Cardiac septum (tissue), 1 donor: ENCODE measurements around the gene EPHA6. TPM values are rescaled to one million over a fixed set of nuclear protein-coding genes. Genes with fewer than 3 reads are reported as not detected.
"Not testable (repeated sequence)": the region's sequence is repeated elsewhere in the genome, so short reads cannot be mapped to it uniquely, and the experiment has no call there.

Source experiments
- DNase-seq: peaks from one replicate; pipeline ENCODE4 v3.0.0-alpha.2; 2020; ENCODE audit warnings: low spot score
- intact Hi-C: fragments of 100-400 bp; cut with DNase I; formaldehyde crosslinking; loops from one replicate; pipeline ENCODE4 v1.14.0; 2022
- total RNA-seq: library from RNA; stranded (reverse); fragmentation: NEBNext Ultra II Directional; extraction: Animal tissue kit (Norgen Biotek cat#: 25700); gene quantifications from one replicate; pipeline ENCODE4 v1.2.1, GENCODE V29; 2021
- donor health status: DM: no; HTN: no; CAD: no.

Gene EPHA6
- total RNA-seq, 1 donor from 2014 or later, result 0.24 TPM

DNA sequence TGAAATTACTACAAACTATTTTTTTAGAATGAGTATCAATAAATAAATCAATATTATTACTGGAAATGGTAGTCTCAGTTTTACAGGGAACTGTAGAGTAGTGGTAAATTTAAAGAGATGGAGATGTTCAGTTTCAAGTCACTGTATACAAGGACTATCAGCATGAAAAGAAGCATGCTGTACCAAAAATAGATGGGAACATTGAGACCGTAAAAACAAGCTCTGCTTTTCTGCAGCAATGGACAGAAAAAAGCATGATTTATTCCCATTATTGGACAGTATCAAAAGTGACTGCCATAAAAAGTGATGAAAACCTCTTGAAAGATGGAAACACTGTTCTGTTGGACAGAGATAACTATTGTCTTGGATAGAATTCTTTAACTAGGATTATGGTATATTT lies 187.2 kb downstream of the EPHA6 start:
- no peak for DNase-seq
- intact Hi-C loops, result no loop called here

DNA sequence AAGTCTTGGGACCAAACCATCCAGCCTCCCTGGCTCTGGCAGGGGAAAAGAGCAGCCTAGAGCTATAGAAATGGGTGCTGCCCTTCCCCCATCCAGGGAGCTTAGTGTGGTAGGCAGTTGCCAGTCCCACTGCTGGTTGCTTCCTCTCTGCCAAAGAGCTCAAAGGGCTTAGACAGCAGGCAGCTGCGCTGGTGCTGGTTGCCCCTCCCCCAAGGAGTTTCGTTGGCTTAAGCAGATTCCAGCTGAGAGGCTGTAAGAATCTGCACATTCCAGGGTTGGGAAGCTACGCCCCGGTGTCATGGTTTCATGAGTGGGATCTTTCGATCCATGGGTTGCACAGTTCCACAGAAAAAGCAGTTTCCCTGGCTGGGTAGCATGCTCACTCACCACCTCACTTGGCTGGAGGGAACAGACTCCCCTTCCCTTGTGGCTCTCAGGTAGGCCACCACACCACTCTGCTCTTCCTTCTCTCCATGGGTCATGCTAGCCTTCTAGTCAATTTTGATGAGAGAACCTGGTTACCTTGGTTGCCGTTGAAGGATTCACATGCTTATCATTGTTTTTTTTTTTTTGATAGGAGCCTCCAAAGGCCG lies 195.1 kb downstream of the EPHA6 start:
- no peak for DNase-seq
- intact Hi-C loops, result no loop called here

DNA sequence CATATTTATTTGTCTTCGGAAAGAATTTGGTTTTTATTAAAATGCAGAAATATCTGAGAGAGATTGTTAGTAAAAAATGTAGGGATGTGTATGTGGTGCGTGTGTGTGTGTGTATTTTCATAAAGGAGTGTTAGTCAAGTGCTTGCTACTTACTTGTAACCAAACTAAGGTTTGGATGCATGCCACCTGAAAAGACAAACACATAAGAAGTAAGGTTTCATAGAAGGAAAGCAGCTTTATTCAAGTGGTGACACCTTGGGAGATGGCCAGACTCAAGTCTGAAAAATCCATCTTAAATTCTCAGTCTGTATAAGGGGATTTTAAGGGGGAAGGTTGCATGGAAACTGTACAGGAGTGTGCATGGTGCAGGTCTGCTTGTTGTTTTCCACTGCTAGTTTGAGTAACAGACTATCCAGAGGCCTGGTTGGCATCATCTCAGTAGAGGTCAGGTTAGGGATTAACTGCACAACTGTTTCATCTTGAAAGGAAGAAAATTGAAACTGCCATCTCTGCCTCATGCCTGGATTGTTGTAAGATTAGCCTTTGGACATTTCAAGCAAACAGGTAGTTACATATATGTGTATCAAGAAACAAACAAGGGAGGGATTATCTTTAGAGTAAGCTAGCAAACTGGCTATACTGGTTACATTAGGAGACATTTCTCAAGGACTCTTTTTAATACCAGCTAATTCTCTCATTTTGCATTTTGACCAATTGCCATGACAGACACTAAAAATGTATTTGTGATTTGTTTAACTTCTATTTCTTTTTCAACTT lies 196.7 kb downstream of the EPHA6 start:
- no peak for DNase-seq
- intact Hi-C loops, result no loop called here

DNA sequence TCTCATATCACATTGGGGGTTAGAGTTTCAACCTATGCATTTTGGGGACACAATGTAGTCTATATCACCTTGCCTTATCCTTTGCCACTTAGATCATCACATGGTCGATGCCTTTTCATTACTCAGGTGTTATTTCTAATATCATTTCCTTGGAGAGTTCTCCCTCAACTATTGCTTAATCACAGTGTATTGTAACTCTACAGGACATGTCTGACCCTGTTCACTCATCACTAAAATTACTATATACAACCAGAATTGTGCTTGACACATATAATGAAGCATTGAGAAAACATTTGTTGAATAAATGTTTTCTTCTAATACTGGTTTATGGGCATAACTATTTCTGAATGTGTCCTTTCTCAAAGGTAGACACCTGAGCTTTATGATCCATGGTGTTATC lies 207.4 kb downstream of the EPHA6 start:
- no peak for DNase-seq
- intact Hi-C loops, result no loop called here

DNA sequence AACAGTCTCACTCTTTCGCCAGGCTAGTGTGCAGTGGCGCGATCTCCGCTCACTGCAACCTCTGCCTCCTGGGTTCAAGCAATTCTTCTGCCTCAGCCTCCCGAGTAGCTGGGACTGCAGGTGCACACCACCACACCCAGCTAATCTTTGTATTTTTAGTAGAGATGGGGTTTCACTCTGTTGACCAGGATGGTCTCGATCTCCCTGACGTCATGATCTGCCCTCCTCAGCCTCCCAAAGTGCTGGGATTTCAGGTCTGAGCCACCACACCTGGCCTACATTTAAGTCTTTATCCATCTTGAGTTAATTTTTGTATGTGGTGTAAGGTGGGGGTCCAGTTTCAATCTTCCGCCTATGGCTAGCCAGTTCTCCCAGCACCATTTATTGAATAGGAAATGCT lies 211.2 kb downstream of the EPHA6 start:
- DNase-seq, intact Hi-C loops: not testable (repeated sequence)

DNA sequence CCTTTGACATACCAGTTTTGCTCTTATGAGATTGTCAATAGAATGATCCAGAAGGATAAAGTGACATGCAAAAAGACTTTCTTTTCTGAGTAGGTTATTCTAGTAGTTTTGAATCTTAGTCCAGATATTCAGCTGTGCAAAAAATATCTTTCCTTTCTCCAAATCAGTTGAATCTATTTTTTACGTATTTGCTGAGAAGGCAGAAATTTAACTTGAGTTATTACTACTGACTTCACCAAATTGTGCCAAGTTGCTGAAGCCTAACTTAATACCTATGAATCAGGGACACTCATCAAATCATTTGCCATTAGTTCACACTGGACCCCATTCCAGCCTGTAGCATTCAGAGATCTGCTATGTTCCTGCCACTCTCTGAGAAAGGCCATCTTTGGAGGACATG lies 215.6 kb downstream of the EPHA6 start:
- no peak for DNase-seq
- intact Hi-C loops, result no loop called here

DNA sequence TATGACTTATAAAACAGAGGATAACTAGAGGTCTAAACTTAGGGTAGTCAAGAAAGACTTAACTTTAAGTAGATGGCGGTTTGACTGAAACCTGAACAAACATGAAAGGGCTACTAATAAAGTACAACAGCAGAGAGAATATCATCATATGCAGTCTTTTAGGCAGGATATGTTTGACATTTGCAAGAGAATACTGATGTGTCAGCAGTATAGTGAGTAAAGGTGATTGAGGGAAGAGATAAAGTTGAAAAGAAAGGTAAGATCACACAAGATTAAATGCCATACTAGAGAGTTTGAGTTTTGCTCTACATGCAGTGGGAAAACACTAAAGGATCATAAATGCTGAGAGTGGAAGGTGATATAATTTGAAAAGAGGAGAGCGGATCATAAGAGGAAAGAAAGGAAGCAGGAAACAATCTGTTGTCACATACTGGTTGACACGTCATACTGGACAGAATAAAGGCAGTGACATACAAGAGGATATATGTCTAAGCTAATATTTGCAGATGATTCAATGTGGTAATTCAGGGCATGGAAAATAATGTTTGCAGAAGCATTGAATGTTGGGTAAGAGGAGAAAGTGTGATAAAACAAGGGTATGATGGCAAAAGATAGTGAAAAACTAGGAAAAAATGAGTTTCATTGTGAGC lies 223.0 kb downstream of the EPHA6 start:
- DNase-seq, result no peak
- intact Hi-C loops, result no loop called here

DNA sequence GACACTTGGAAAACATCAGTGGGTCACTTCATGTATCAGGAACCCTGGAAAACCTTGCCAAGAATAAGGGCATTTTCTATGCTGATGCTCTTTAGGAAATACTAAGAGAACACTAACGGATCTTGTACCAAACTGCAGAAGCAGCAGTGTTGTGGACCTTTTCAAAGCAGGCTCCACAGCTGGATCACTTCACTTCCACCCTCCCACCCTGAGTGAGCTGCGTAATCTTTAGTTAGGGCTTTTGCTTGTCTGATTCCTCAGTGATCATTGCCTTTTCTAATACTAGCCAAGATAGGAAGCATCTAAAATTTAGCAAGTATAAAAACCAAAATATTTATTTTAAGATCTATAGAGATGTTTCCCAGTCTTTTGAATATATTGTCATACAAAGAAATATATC lies 229.0 kb downstream of the EPHA6 start:
- DNase-seq, result no peak
- intact Hi-C loops, result no loop called here

DNA sequence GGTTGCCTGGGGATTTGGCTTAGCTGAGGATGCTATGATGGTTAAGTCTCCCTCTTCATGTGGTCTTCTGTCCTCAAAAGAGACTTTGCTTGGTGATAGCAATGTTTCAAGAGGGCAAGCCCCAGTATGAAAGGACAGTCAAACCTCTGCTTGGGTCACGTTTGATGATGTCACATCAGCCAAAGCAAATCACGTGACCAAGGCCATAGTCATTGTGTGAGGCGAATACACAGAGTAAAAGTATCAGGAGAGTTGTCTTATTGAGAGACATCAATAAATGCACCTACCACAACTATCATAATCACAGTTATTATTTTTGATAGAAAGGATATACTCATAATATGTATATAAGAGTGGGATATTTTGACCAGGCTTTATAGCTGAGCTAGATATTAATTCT lies 243.0 kb downstream of the EPHA6 start:
- no peak for DNase-seq
- intact Hi-C loops, result no loop called here

DNA sequence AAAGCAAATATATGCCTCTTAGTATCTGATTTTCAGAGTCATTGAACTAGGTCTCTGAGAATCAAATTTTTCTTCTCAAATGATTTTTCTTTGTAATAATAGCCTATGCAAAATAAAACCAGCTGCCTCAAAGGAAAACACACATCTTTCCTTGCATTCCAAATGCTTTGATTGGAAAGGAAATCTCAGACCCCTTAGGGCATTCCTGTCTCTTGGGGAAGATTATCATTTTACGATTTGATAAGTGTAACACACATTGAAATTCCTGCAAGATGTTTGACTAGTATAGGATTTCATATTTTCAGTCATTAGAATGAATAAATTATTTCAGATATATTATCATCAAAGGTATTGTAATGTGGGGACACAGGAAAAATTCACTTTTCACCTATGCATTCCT lies 244.8 kb downstream of the EPHA6 start:
- intact Hi-C loops, result no loop called here
- no peak for DNase-seq

DNA sequence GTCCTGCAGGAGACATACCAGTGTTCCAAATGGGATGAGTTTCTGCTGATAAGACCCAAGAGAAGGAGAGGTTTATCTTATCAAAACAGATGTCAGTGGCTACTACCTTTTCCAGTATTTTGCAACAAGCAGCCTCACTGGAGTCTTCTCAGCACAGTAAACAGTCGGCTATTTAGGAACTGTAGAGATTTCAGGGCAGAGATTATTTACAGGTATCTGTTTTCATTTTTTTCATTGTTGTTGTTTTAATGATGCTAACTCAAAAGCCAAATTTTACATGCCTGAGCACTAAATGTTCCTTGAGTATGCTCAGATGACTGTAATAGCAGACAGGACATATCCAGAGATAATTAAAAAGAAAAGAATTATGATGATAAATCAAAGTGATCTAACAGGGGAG lies 252.1 kb downstream of the EPHA6 start:
- intact Hi-C loops, result no loop called here
- DNase-seq, result no peak

DNA sequence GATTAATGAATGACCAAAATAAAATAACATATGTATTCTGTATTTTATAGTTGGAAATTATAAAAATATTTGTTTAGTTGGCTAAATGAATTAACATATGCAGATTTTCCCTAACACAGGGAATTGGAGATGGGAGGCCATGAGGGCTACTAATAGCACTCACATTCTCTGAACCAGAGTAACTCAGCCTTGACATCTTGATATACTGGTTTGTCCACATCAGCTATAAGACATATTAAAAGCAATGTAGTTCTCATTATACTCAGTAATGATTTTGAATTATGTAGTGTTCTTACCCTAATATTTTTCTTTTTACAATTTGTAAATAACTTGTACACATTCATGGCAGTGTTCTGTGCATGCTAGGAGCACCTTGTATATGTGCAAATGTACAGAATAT lies 255.9 kb downstream of the EPHA6 start:
- intact Hi-C loops, result no loop called here
- no peak for DNase-seq

DNA sequence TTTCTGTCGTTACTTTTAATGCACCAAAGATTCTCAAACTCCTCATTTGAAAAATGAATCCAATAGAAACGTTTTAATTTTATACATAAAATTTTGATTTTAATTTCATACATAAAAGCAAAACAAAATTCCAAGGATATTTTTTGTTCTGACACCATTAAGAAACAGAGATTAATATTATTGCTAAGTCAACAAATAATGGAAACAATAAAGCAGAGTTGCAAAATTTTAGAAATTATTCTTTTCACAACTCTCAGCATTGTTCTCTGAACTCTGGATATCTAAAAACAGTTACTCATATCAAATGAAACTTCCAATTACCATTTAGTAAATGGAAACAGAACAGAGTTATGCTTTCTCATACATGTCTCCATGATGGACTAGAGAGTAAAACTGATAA lies 260.2 kb downstream of the EPHA6 start:
- no peak for DNase-seq
- intact Hi-C loops, result no loop called here

DNA sequence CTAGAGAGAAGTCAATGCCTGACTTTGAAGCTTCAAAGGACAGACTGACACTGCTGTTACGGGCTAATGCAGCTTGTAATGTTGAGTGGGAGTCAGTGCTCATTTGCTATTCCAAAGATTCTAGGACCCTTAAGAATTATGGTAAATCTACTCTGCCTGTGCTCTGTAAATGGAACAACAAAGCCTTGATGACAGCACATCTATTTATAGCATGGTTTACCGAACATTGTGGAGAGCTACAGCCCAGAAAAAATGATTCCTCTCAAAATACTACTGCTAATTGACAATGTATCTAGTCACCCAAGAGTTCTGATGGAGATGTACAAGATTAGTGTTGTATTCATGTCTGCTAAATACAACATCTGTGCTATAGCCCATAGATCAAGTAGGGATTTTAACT lies 262.3 kb downstream of the EPHA6 start:
- intact Hi-C loops, result no loop called here

DNA sequence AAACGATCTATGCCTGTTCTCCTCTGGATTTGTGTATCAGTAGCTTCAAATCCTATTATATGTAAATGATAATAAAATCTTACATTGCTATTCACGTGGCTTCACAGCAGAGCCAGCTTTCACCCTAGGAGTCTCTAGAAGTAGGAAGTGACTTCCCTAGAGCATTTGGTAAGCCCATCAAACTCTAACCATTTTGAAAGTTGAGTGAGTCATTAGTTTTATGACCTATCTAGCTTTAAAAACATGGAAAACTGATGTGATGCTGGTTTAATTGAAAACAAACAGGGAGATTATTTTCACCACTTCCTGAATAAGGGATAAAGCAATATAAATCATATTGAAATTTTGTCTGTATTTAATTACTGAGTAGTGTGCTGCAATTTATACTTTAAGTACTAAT lies 275.2 kb downstream of the EPHA6 start:
- DNase-seq, result no peak
- intact Hi-C loops, result no loop called here

More for the DNA sequence above, 262.3 kb downstream of the EPHA6 start:
- DNase-seq, result no peak

DNA sequence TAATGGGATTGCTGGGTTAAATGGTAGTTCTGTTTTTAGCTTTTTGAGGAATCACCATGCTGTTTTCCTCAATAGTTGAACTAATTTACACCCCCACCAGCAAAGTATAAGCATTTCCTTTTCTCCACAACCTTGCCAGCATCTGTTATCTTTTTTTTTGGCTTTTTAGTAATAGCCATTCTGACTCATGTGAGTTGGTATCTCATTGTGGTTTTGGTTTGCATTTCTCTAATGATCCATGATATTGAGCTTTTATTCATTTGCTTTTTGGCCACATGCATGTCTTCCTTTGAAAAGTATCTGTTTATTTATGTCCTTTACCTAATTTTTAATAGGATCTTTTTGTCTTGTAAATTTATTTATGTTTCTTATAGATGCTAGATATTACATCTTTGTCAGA lies 288.2 kb downstream of the EPHA6 start:
- no peak for DNase-seq
- intact Hi-C loops, result no loop called here

DNA sequence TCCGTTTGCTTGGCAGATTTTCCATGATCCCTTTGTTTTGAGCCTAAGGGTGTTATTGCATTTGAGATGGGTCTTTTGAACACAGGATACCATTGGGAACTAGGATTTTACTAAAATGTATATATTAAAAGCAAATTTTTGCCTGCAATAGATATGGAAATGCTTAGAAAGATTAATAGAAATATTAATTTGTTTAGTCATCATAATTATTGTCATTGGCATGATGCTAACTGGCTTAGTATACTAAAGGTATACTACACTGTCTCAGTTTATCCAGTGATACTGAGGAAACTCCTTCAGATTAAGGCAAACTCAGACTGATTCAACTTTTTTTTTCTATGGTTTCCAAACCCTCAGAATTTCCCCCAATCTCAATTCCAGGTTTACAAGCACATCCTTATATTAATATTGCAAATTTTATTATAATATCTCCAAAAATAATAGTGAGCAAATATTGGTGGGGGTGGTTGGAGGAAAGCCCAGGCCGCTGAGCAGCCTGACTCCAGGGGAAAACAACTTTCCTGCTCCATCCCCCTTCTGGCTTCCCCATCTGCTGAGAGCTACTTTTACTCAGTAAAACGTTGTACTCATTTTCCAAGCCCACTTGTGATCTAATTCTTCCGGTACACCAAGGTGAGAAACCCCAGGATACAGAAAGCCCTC lies 291.7 kb downstream of the EPHA6 start:
- DNase-seq, result no peak
- intact Hi-C loops, result no loop called here

DNA sequence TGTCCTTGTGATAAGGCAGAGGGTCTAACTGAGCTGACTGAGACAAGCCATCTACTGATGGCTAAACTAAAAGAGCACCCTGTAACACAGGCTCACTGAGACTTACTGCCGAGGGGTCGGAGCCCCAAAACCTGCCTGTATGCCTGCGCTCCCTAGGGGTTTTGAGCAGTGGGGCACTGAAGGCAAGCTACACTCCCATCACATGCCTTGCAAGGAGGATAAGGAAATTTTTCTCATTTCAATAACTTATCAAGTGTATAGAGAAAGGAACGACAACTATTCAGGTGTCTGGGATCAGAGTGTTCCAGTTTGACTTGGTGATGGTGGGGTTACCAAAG lies 292.2 kb downstream of the EPHA6 start:
- DNase-seq, result no peak
- intact Hi-C loops, result no loop called here

DNA sequence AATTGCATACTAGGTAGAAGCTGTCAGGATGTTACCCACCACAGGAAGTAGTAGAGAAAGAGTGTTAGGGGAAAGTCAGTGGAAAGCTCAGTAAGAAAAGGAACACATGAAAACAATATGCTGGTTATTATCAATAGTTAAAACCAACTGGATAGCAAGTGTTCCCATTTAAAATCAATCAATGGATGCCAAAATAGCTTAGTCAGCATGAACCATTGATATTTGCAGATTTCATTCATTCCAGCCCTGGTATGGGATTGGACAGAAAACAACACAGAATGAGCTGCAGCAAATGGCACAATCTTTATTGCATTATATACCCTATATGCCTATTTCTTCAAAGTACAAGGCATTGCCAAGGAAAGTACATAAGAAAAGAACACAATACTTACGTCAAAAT lies 293.7 kb downstream of the EPHA6 start:
- DNase-seq, result no peak
- intact Hi-C loops, result no loop called here

DNA sequence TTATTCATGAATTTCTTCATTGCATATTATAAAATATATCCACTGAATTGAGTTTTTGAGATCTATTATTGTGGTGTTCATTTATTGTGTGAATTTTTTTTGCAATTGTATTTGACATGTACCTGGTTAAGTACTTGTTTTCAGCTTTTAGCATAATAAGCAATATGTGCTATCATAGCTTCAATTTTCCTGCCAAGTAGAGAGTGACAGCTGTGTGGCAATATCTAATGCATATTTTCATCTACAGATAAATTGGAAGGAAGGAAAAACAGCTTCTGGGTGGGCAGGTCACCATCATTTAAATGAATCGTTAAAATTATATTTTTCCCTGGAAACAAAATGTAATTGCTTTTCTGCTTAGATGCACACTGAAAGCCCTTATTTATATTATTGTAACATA lies 296.9 kb downstream of the EPHA6 start:
- intact Hi-C loops, result no loop called here
- DNase-seq, result no peak

DNA sequence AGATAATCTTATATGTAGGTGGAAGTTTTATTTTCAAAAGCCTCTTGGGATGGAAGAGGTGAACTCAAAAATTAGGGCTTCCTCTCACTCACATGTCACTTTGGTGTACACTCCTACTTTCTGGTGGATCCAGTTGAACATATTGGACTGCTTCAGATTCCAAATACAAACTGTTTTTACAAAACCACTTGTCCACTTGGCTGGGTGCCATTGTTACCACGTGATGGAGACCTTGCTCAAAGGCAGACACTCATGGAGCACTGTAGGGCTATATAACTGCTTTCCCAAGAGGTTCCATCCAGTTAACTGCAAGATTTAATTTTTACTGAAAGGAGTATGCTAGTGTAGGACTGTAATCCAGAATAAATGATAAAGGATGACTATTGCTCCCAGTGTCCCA lies 307.0 kb downstream of the EPHA6 start:
- DNase-seq, result no peak
- intact Hi-C loops, result no loop called here
